Stimulated activated CD4-positive, alpha-beta T cell treated with anti-CD3 and anti-CD28 coated beads, Interleukin-12 subunit alpha, Interleukin-12 subunit beta, amount 100 ng/mL, for 48 hours (primary cell): ENCODE results near the gene DCAF15.

ENCODE experiments used
- DNase-seq, 3 donors: peaks; one replicate each; pipeline ENCODE4 v3.0.0-alpha.2; 2020; ENCODE audit warnings: low read depth in 2 of 3, low spot score in 1 of 3

Gene DCAF15

GRCh38 chr19:13993590-13994300, 41.4 kb downstream of the DCAF15 start:
- no peak for DNase-seq

GRCh38 chr19:13995017-13995728, 42.9 kb downstream of the DCAF15 start:
- no peak for DNase-seq

- no peak for DNase-seq
These were observed 43.8 kb downstream of the DCAF15 start for GRCh38 chr19:13995878-13996765.

- no peak for DNase-seq
These were observed 44.8 kb downstream of the DCAF15 start for GRCh38 chr19:13996928-13997630.

- no peak for DNase-seq
These were observed 45.3 kb downstream of the DCAF15 start for GRCh38 chr19:13997631-13997962.

- no peak for DNase-seq
These were observed 46.1 kb downstream of the DCAF15 start for GRCh38 chr19:13998426-13998825.

GRCh38 chr19:13999085-13999484, 46.8 kb downstream of the DCAF15 start:
- no peak for DNase-seq

- DNase-seq, result no peak
These were observed 48.5 kb downstream of the DCAF15 start for GRCh38 chr19:14000691-14001375.

- DNase-seq, result no peak
These were observed 50.4 kb downstream of the DCAF15 start for GRCh38 chr19:14002571-14003250.

- DNase-seq, result no peak
These were observed 51.1 kb downstream of the DCAF15 start for GRCh38 chr19:14003251-14004055.

GRCh38 chr19:14004619-14005348, 52.5 kb downstream of the DCAF15 start:
- no peak for DNase-seq

- DNase-seq, result peak; percentile 85 to 94 (median 89)
These were observed 53.2 kb downstream of the DCAF15 start for GRCh38 chr19:14005349-14006084.

GRCh38 chr19:14006085-14006765, 53.9 kb downstream of the DCAF15 start, which contains the start of gene RFX1:
Gene RFX1, minus strand, starts transcription at chr19:14006320. Its CDS starts 12,477 bp downstream, at chr19:13993843.
- peak; percentile 100 for DNase-seq

GRCh38 chr19:14006766-14007562, 54.7 kb downstream of the DCAF15 start:
- peak in 1 of 3 donors; percentile 80 for DNase-seq
